ENCODE results near the gene ZFHX3. TPM values are rescaled to one million over a fixed set of nuclear protein-coding genes. Genes with fewer than 3 reads are reported as not detected.

Gene ZFHX3
- total RNA-seq, 1 experiment from 2014 or later = 1.5 TPM

DNA sequence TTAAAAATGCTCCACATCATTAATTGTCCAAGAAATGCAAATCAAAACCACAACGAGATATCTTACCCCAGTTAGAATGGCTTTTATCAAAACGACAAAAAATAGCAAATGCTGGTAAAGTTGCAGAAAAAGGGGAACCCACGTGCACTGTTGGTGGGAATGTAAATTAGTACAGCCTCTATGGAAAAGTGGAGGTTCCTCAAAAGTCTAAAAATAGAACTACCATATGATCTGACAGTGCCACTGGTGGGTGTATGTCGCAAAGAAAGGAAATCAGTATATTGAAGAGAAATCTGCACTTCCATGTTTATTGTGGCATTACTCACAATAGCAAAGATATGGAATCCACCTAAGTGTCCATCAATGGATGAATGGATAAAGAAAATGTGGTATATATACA lies 38.2 kb upstream of the ZFHX3 start:
- H3K27me3 Mint-ChIP-seq (ENCODE audit: low read depth) = peaks cover 13% of the 10 kb centered on the region
- H2BK15ac ChIP-seq (ENCODE audit: low read depth, low read length) = no peak overlapping the region
- H4K8ac ChIP-seq (replicated peaks; ENCODE audit: insufficient read length, low read depth, low read length) = no peak overlapping the region
- no peak overlapping the region for H3K23ac ChIP-seq (ENCODE audit: insufficient read length, low read depth, low read length)
- peaks cover 5% of the 10 kb centered on the region in 2 experiments; a peak in 2 of 5 replicates for H3K9me3 Mint-ChIP-seq
- no peak overlapping the region for H3K27ac ChIP-seq (ENCODE audit: insufficient read length, low read depth, low read length)
- no peaks in the 10 kb centered on the region for H3K9me3 ChIP-seq (ENCODE audit: control insufficient read depth, low read depth, low read length)
- H3K4me1 Mint-ChIP-seq = no peaks in the 10 kb centered on the region
- H3K23me2 ChIP-seq (ENCODE audit: insufficient read length, low read depth, low read length, poor library complexity, severe bottlenecking) = no peaks in the 10 kb centered on the region
- H2BK5ac ChIP-seq (ENCODE audit: insufficient read length, low read length) = no peak overlapping the region
- no peak overlapping the region for H2BK12ac ChIP-seq (ENCODE audit: insufficient read length, low read depth, low read length)
- H3K4me1 ChIP-seq (ENCODE audit: insufficient read depth, low read length) = no peaks in the 10 kb centered on the region
- no peaks in the 10 kb centered on the region for H4K20me1 ChIP-seq (ENCODE audit: control insufficient read depth, insufficient read depth, insufficient read length)
- H2AK5ac ChIP-seq (ENCODE audit: insufficient read length, low read length) = no peak overlapping the region
- H3K14ac ChIP-seq (ENCODE audit: insufficient read depth, low read length) = no peak overlapping the region
- H3K56ac ChIP-seq (ENCODE audit: insufficient read length, low read depth, low read length) = no peak overlapping the region
- H3T11ph ChIP-seq (ENCODE audit: low read length) = no peak overlapping the region
- H4K91ac ChIP-seq (ENCODE audit: insufficient read length, low read depth, low read length) = no peak overlapping the region
- H3K79me2 ChIP-seq (ENCODE audit: insufficient read depth, low read length) = no peaks in the 10 kb centered on the region
- no peak overlapping the region for H2AFZ ChIP-seq (ENCODE audit: low read length)
- H3K4ac ChIP-seq (ENCODE audit: low read depth, low read length) = no peak overlapping the region
- no CpG with 5 or more reads among the region's 4 CpGs for WGBS (ENCODE audit: extremely low coverage, insufficient read length, low lambda C conversion rate)
- H3K27me3 ChIP-seq (ENCODE audit: insufficient read depth, low read length) = no peaks in the 10 kb centered on the region
- H3K9ac ChIP-seq (ENCODE audit: extremely low read depth, insufficient read length, low read length) = no peak overlapping the region
- H3K27ac Mint-ChIP-seq = no peak overlapping the region
- TF ChIP-seq, protein P1, sequence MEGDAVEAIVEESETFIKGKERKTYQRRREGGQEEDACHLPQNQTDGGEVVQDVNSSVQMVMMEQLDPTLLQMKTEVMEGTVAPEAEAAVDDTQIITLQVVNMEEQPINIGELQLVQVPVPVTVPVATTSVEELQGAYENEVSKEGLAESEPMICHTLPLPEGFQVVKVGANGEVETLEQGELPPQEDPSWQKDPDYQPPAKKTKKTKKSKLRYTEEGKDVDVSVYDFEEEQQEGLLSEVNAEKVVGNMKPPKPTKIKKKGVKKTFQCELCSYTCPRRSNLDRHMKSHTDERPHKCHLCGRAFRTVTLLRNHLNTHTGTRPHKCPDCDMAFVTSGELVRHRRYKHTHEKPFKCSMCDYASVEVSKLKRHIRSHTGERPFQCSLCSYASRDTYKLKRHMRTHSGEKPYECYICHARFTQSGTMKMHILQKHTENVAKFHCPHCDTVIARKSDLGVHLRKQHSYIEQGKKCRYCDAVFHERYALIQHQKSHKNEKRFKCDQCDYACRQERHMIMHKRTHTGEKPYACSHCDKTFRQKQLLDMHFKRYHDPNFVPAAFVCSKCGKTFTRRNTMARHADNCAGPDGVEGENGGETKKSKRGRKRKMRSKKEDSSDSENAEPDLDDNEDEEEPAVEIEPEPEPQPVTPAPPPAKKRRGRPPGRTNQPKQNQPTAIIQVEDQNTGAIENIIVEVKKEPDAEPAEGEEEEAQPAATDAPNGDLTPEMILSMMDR (conservative IDR thresholded peaks at IDR 0.05) = no peak
- no peak overlapping the region for H2BK120ac ChIP-seq (ENCODE audit: low read depth, low read length, poor library complexity, severe bottlenecking)
- no peak overlapping the region for H4K5ac ChIP-seq (ENCODE audit: insufficient read length, low read depth, low read length)
- no peak overlapping the region for H3K4me3 Mint-ChIP-seq
- DNase-seq = no peak
- H3K4me2 ChIP-seq (ENCODE audit: insufficient read depth, insufficient read length, low read length) = no peak overlapping the region
- H3K36me3 Mint-ChIP-seq (ENCODE audit: insufficient read depth in 1 of 3, low read depth in 3 of 3) = no peaks in the 10 kb centered on the region; a peak in 2 of 7 replicates
- no peaks in the 10 kb centered on the region for H3K79me1 ChIP-seq (ENCODE audit: insufficient read depth, low read depth, low read length, poor library complexity, severe bottlenecking)
- H2BK20ac ChIP-seq (ENCODE audit: low read depth, low read length, poor library complexity, severe bottlenecking) = no peak overlapping the region
- H3K18ac ChIP-seq (ENCODE audit: insufficient read length, low read depth, low read length) = no peak overlapping the region

Data from H9 (cell line).